ENCODE measurements around the gene CFAP65.

Gene CFAP65

DNA sequence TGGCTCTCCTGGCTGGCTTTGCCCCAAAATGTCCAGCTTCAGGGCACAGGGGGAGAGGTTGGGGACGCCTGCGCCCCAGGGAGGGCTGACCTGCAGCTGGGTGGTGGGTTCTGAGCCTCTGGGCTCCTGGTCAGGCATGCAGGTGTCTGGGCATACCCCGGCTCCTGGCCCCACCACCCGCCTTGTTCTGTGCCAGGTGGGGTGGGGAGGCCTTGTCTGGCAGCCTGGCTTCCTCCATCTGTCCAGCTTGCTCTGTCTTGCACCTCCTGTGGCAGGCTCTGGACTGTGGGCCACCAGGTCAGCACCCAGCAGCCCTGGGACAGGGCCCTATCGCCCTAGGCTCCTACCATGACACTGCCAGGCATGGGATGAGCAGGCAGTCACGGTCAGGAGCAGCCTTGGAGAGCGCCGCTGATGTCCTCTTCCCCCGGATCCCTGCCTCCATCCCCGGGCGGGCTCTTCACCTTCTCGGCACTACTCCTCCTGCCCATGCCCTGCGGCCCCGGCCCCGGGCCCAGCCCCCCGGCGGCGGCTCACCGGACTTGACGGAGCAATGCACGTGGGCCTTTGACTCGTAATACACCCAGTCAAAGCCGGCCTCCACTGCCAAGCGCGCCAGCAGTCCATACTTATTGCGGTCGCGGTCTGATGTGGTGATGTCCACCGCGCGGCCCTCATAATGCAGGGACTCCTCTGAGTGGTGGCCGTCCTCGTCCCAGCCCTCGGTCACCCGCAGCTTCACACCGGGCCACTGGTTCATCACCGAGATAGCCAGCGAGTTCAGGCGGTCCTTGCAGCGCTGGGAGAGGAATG is 15.8 kb upstream of the CFAP65 start:
- DNase-seq (ENCODE audit: low read depth): no peak
- H3K4me3 ChIP-seq (replicated peaks; ENCODE audit: low read depth, low read length): no peak overlapping the region

DNA sequence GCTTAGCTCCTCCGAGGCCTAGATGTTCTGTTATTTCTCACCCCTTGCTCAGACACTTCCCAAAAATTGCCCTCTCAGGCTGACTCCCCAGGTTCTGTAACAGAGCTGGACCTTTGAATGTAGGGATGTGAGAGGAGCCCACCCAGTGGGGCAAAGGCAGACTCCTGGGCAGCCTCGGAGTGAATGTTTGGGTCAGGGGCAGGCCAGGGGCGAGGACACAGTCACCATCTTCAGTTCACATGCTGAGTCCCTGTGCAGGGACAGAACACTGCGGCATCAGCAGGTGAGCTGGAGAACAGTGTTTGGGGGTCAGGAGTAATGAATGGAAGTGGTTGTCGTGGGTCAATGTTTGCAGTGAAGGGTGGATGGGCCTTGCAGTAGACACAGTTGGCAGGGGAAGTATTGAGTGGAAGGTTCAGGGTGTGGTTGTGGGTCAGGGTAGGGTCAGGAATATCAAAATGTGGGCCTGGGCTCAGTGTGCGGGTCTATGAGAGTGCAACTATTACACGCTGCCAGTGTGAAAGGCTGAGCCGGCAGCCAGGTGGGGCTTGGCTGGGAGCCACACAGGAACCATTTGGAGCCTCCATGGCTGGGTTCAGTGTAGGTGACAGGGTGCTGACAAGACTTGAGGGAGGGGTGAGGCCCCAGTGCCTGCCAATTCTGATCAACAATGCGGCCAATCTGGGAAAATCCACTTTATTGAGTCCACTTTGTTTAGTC is 15.0 kb upstream of the CFAP65 start:
- H3K4me3 ChIP-seq (replicated peaks; ENCODE audit: low read depth, low read length): no peak overlapping the region
- TF ChIP-seq, protein P1, sequence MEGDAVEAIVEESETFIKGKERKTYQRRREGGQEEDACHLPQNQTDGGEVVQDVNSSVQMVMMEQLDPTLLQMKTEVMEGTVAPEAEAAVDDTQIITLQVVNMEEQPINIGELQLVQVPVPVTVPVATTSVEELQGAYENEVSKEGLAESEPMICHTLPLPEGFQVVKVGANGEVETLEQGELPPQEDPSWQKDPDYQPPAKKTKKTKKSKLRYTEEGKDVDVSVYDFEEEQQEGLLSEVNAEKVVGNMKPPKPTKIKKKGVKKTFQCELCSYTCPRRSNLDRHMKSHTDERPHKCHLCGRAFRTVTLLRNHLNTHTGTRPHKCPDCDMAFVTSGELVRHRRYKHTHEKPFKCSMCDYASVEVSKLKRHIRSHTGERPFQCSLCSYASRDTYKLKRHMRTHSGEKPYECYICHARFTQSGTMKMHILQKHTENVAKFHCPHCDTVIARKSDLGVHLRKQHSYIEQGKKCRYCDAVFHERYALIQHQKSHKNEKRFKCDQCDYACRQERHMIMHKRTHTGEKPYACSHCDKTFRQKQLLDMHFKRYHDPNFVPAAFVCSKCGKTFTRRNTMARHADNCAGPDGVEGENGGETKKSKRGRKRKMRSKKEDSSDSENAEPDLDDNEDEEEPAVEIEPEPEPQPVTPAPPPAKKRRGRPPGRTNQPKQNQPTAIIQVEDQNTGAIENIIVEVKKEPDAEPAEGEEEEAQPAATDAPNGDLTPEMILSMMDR (IDR thresholded peaks at IDR 0.05; ENCODE audit: low read length, missing control alignments): no peak
- no peak for DNase-seq (ENCODE audit: low read depth)

More for the DNA sequence above, 15.8 kb upstream of the CFAP65 start:
- TF ChIP-seq, protein P1 (IDR thresholded peaks at IDR 0.05; ENCODE audit: low read length, missing control alignments): no peak

DNA sequence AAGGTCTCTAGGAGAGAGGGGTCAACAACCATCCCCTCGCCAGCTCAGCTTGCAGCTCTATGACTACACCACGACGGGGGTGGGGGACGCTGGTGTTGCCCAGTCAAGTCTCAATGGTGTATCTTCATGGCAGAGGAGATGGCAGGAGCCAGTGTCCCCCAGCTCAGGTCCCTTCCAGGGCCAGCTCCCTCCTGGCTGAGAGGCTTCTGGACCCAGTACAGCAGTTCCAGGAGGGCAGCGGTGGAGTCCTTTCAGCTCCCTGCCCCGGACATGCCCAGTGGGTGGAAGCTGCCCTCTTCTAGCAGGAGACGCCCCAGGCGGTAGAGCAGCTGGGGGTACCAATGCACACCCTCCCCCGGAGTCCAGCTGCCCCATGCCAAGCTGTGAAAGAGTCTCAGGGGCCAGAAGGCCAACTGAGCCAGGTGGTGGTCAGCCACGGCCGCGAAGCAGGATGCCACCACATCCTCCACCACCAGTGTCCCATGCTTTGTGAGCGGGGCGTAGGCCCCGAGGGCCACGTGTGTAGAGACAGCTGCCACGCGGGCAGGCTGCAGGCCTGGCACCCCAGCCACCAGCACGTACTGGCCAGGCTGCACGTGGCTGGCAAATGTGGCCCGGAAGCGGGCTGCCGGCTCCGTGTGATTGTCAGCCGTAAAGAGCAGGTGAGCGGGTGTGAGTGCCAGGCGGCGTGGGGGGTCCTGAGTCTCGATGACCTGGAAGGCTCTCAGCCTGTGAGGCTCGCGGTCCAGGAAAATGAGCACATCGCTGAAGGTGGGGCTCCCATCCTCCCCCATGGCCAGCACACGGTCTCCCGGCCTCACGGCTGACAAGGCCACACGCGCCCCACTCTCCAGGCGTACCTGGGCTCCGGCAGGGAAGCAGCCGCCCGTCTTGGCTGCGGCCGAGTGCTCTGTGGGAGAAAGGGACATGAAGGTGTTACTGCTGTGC is 13.9 kb upstream of the CFAP65 start:
- DNase-seq (ENCODE audit: low read depth): no peak
- TF ChIP-seq, protein P1 (IDR thresholded peaks at IDR 0.05; ENCODE audit: low read length, missing control alignments): no peak
- H3K4me3 ChIP-seq (replicated peaks; ENCODE audit: low read depth, low read length): no peak overlapping the region

DNA sequence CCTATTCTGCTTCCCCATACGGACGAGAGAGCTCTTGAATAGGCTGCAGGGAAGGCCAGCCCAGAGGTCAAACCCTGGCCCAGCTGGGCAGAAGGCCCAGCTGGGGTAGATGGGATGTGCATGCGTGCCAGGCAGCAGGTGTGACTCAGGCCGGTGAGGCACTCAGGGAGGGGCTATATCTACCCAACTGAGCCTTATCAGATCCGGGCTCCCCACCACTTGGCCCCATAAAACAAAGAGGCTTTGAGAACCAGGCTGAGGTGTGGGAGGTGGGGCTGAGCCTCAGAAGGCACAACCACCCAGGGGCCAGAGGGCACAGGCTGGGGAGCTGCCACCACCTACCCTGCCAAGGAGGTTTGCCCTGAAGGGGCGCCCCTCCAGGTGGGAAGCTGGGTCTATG is 8.0 kb upstream of the CFAP65 start:
- TF ChIP-seq, protein P1 (IDR thresholded peaks at IDR 0.05; ENCODE audit: low read length, missing control alignments): no peak
- no peak overlapping the region for H3K4me3 ChIP-seq (replicated peaks; ENCODE audit: low read depth, low read length)
- DNase-seq (ENCODE audit: low read depth): no peak

DNA sequence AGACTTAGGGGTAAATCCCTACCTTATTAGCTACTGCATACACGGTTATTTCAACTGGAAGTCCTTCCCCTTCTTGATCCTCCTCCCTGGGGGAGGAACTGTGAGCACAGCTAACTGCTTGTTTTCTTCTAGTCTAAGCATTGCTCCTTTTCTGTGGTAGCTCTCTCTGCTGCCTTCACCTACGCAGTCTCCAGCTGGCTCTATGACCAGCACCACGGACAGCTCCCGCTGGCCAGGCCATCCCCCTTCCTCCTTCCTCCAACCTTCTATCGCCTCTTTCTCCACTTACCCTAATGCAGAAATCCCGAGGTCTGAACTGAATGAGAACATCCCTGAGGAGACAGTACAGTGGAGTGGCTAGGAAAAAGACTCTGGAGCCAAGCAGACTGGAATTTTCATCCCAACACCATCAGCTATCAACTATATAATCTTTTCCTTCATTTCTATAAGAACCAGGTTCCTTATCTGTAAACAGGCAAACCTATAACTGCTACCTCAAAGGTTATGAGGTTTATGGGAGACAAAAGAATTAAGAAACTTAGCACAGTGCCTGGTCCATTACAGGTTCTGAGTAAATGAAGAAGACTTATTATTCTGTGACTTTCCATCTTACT is 4.7 kb upstream of the CFAP65 start:
- TF ChIP-seq, protein P1 (IDR thresholded peaks at IDR 0.05; ENCODE audit: low read length, missing control alignments): no peak
- no peak overlapping the region for H3K4me3 ChIP-seq (replicated peaks; ENCODE audit: low read depth, low read length)
- DNase-seq (ENCODE audit: low read depth): peak; percentile 61

DNA sequence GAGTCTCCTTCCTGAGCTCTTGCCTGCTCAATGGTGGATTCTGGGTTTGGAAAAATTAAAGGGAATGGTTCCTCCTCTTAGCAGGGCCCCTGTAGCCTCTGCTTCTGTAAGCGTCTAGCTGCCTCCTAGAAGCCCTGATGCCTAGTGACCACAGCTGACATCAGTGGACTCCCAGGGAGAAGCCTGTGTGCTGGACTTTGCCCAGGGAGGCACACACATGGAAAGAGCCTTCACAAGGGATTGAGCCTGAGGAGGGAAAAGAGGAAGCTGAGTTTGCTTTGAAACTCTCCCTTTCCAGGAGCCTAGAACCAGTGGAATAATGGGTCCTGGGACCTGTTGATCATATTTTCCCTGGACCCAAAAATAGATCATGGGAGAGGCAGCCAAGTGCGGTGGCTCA is 1.4 kb upstream of the CFAP65 start:
- DNase-seq (ENCODE audit: low read depth): no peak
- no peak overlapping the region for H3K4me3 ChIP-seq (replicated peaks; ENCODE audit: low read depth, low read length)
- TF ChIP-seq, protein P1 (IDR thresholded peaks at IDR 0.05; ENCODE audit: low read length, missing control alignments): no peak

Data from fibroblast of pulmonary artery (primary cell).